Measurements from ENCODE around the gene LRRC28. TPM values are rescaled to one million over a fixed set of nuclear protein-coding genes. Genes with fewer than 3 reads are reported as not detected.

Gene LRRC28
- total and polyA plus RNA-seq, 9 of the 15 experiments (the other 6 are each of a cell fraction or from before 2014, with no cell fraction given): 5.5 to 17.4 (median 7.9) TPM

GRCh38 chr15:99414755-99415731 is 163.8 kb downstream of the LRRC28 start:
- no TSS peak for BruUV-seq (replicated peaks)
- H3K27me3 ChIP-seq (ENCODE audit: control insufficient read depth in 2 of 2, insufficient read depth in 2 of 2, low read length in 2 of 2): peaks cover 8 to 47% of the 10 kb centered on the region in 2 experiments; a peak in 4 of 5 replicates
- H3K4me3 ChIP-seq: no peak overlapping the region
- TF ChIP-seq KLF1 (tag; IDR thresholded peaks at IDR 0.05) (no peak), ZNF212 (CRISPR knock-in tag; IDR thresholded peaks at IDR 0.05) (no peak), EZH2 (IDR thresholded peaks at IDR 0.05; ENCODE audit: borderline replicate concordance, low read depth, low read length) (no peak), BRD9 (IDR thresholded peaks at IDR 0.05; ENCODE audit: low read depth, partially characterized antibody) (no peak), NCOA4 (IDR thresholded peaks at IDR 0.05; ENCODE audit: partially characterized antibody) (no peak), TAF1 (IDR thresholded peaks at IDR 0.05; ENCODE audit: control insufficient read depth, extremely low read depth, insufficient read depth, low read length, severe bottlenecking) (no peak), ZNF445 (CRISPR knock-in tag; IDR thresholded peaks at IDR 0.05; ENCODE audit: low read depth) (no peak), JUND (IDR thresholded peaks at IDR 0.05; ENCODE audit: borderline replicate concordance, low read depth, low read length) (no peak), JUND (tag; IDR thresholded peaks at IDR 0.05; ENCODE audit: borderline replicate concordance, low read depth, low read length) (no peak)
- TF ChIP-seq, protein P1, sequence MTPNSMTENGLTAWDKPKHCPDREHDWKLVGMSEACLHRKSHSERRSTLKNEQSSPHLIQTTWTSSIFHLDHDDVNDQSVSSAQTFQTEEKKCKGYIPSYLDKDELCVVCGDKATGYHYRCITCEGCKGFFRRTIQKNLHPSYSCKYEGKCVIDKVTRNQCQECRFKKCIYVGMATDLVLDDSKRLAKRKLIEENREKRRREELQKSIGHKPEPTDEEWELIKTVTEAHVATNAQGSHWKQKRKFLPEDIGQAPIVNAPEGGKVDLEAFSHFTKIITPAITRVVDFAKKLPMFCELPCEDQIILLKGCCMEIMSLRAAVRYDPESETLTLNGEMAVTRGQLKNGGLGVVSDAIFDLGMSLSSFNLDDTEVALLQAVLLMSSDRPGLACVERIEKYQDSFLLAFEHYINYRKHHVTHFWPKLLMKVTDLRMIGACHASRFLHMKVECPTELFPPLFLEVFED (CRISPR knock-in tag; conservative IDR thresholded peaks at IDR 0.05): no peak
- FAIRE-seq (no peak), DNase-seq (ENCODE audit: extremely low read depth in 1 of 4, low spot score in 3 of 4) (no peak), ATAC-seq (no peak; the same call in 1 of the 3 replicates)
- H3K4me1 ChIP-seq (replicated peaks in 1 of 2; ENCODE audit: control insufficient read depth in 2 of 2, insufficient read depth in 2 of 2, low read length in 2 of 2): no peaks in the 10 kb centered on the region; a peak in 2 of 5 replicates
- no peak overlapping the region for H3K9ac ChIP-seq (ENCODE audit: insufficient read depth in 1 of 2, low read depth in 2 of 2, low read length in 2 of 2)
- H3K79me2 ChIP-seq (ENCODE audit: control insufficient read depth, insufficient read depth, low read length): no peaks in the 10 kb centered on the region
- POLR2A ChIA-PET: interaction anchor here (0.5 to 0.6 kb wide), 2 partner anchors 16 to 631 kb away, joined by 3 read pairs; no protein-coding TSS in a partner anchor
- intact Hi-C loops (cut with micrococcal nuclease) (no loop called here), in situ Hi-C loops (cut with MboI) (no loop called here)
- H3K27ac ChIP-seq (ENCODE audit: extremely low read depth, low read depth, low read length): no peak overlapping the region
- no peaks in the 10 kb centered on the region; the same call in 1 of the 2 replicates for H4K20me1 ChIP-seq (replicated peaks; ENCODE audit: control insufficient read depth, insufficient read depth, low read length)
- no peak overlapping the region for H3K4me2 ChIP-seq (ENCODE audit: insufficient read depth, low read length)
- H3K9me1 ChIP-seq (ENCODE audit: control insufficient read depth, insufficient read depth, low read length): no peaks in the 10 kb centered on the region
- H3K9me3 ChIP-seq (replicated peaks; ENCODE audit: control insufficient read depth, insufficient read depth, low read depth, low read length): no peaks in the 10 kb centered on the region
- H2AFZ ChIP-seq (ENCODE audit: low read depth, low read length): no peak overlapping the region
- 1% methylated on average over 23 of the region's 25 CpGs for WGBS (ENCODE audit: insufficient coverage, low coverage, missing lambda C conversion rate)
- CTCF ChIA-PET (ENCODE audit: low intra/inter-chr PET ratio): no interaction called here
- H3K36me3 ChIP-seq (ENCODE audit: control insufficient read depth, insufficient read depth, low read length): no peaks in the 10 kb centered on the region

All from K562 (cell line).